ENCODE results near the gene ZNF254.

Gene ZNF254

DNA sequence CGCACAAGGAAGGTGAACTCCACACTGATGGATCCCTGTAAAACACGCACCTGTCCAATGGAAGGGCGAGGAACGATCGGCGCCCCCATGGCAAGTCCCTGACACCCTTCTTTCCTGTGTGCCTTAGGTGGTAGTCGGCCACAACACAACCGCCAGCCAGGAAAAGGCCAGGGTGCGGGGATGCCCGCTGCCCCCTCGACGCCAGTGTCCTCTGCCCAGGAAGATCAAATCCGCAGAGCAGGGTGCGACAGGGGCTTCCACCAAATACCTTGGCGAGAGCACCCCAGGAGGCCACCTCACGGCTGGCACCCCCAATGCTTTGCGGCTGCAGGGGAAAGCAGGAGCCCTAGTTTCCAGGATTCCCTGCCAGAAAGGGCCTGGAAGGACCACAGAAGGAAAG is 91.2 kb downstream of the ZNF254 start:
- DNase-seq (ENCODE audit: low read depth), result no peak
- no peak overlapping the region for H3K4me3 ChIP-seq (ENCODE audit: low read depth, low read length)
- no peak for TF ChIP-seq CTCF (conservative IDR thresholded peaks at IDR 0.05; ENCODE audit: low read depth, low read length)

Measured in choroid plexus epithelial cell (primary cell).